Upper lobe of left lung (tissue), 6 donors: ENCODE data around the gene LDAH. TPM values are rescaled to one million over a fixed set of nuclear protein-coding genes. Genes with fewer than 3 reads are reported as not detected.

Experiments used
- ATAC-seq, 2 donors: fragments of 200-7000 bp; cut with Tn5 transposase; one replicate each; pipeline ENCODE4 v1.9.1; 2022; ENCODE audit warnings: mild to moderate bottlenecking in 2 of 2, moderate library complexity in 2 of 2; ENCODE audit not compliant: low FRiP score in 2 of 2
- DNase-seq, 2 donors: peaks; one replicate each; pipeline ENCODE4 v3.0.0-alpha.2; 2019 to 2020
- H3K27ac ChIP-seq, 4 donors: fragments of 200-600 bp; sonication (generic); one replicate each; pipeline ENCODE4 v1.5.1; 2016 to 2019
- H3K27me3 ChIP-seq, 4 donors: fragments of 200-600 bp; sonication (generic); one replicate each; pipeline ENCODE4 v1.5.1; 2017 to 2019
- H3K36me3 ChIP-seq, 4 donors: fragments of 200-600 bp; sonication (generic); one replicate each; pipeline ENCODE4 v1.5.1; 2016 to 2019
- H3K4me1 ChIP-seq, 4 donors: fragments of 200-600 bp; sonication (generic); one replicate each; pipeline ENCODE4 v1.5.1; 2018 to 2019
- H3K4me3 ChIP-seq, 4 donors: fragments of 200-600 bp; sonication (generic); one replicate each; pipeline ENCODE4 v1.5.1; 2017 to 2019; ENCODE audit warnings: mild to moderate bottlenecking in 2 of 4, moderate library complexity in 1 of 4
- H3K9me3 ChIP-seq, 4 donors: fragments of 200-600 bp; sonication (generic); one replicate each; pipeline ENCODE4 v1.5.1; 2018 to 2019
- CTCF ChIP-seq, 6 experiments: fragments of 450-650 bp in 4 of 6; fragments of 200-600 bp in 2 of 6; sonication (generic) in 2 of 6; IDR thresholded peaks; one replicate each; pipeline ENCODE4 v1.5.1; 2016 to 2019; ENCODE audit warnings: antibody characterized with exemption in 6 of 6
- EP300 ChIP-seq, 4 donors: sonication (generic); formaldehyde crosslinking; IDR thresholded peaks; one replicate each; pipeline ENCODE4 v1.5.1; 2017; ENCODE audit warnings: antibody characterized with exemption in 4 of 4, control low read depth in 2 of 4
- POLR2A ChIP-seq, 4 donors: fragments of 450-650 bp; IDR thresholded peaks; one replicate each; pipeline ENCODE4 v1.5.1; 2016 to 2017; ENCODE audit warnings: antibody characterized with exemption in 4 of 4, mild to moderate bottlenecking in 2 of 4
- POLR2AphosphoS5 ChIP-seq, 2 donors: sonication (generic); formaldehyde crosslinking; IDR thresholded peaks; one replicate each; pipeline ENCODE4 v1.5.1; 2017; ENCODE audit warnings: antibody characterized with exemption in 2 of 2
- WGBS, 2 donors: methylation state at CpG; one replicate each; pipeline ENCODE4 v1.1.5; 2017 to 2018; 5-methylcytosine and 5-hydroxymethylcytosine counted together
- total RNA-seq, 6 donors: library from RNA; depleted of rRNA in 4 of 6; stranded (reverse); fragments of >200 nt in 4 of 6; gene quantifications; one replicate each; pipeline versions ENCODE4 v1.1.0 to v1.2.1, GENCODE V29; 2016 to 2021
- donor health status: DM: no; HTN: no; CAD: no; lungs with moderate emphysema.
- donor health status: DM: no; HTN: yes; CAD: no; lungs with severe emphysema.

The LDAH gene
- total RNA-seq, 6 donors from 2014 or later, result 7.3 to 18.9 (median 13.0) TPM

- peak overlapping the region; percentile 89 to 98 (median 92) for H3K27ac ChIP-seq
- peaks cover 25 to 29% (median 26%) of the 10 kb centered on the region in 4 donors for H3K4me1 ChIP-seq
- WGBS, 2 donors, result 9 to 10% methylated on average over 19 of the region's 19 CpGs
- DNase-seq (peak in 1 of 2 donors; percentile 35), ATAC-seq (peak; percentile 3 to 29)
- no peaks in the 10 kb centered on the region for H3K27me3 ChIP-seq
- no peak for TF ChIP-seq POLR2AphosphoS5 (IDR thresholded peaks at IDR 0.05)
- no peak for TF ChIP-seq CTCF (IDR thresholded peaks at IDR 0.05)
- TF ChIP-seq POLR2A (IDR thresholded peaks at IDR 0.05), result no peak
- TF ChIP-seq EP300 (IDR thresholded peaks at IDR 0.05), result no peak
- peaks cover 0 to 13% (median 9%) of the 10 kb centered on the region in 4 donors for H3K36me3 ChIP-seq
- peak overlapping the region; percentile 79 to 96 (median 86) for H3K4me3 ChIP-seq
- no peaks in the 10 kb centered on the region for H3K9me3 ChIP-seq
These were observed 172.5 kb downstream of the LDAH start for GRCh38 chr2:20650393-20650876.

GRCh38 chr2:20649976-20650375 lies 172.9 kb downstream of the LDAH start:
- WGBS, 2 donors, result 54 to 59% methylated on average over 7 of the region's 7 CpGs
- peaks cover 25 to 29% (median 26%) of the 10 kb centered on the region in 4 donors for H3K4me1 ChIP-seq
- H3K4me3 ChIP-seq, result peak overlapping the region; percentile 79 to 96 (median 86)
- peak overlapping the region in 1 of 4 donors; percentile 98 for H3K27ac ChIP-seq
- no peaks in the 10 kb centered on the region for H3K27me3 ChIP-seq
- peaks cover 3 to 18% (median 13%) of the 10 kb centered on the region in 4 donors for H3K36me3 ChIP-seq
- ATAC-seq (no peak), DNase-seq (no peak)
- H3K9me3 ChIP-seq, result no peaks in the 10 kb centered on the region
- no peak for TF ChIP-seq POLR2A (IDR thresholded peaks at IDR 0.05)
- no peak for TF ChIP-seq POLR2AphosphoS5 (IDR thresholded peaks at IDR 0.05)
- no peak for TF ChIP-seq CTCF (IDR thresholded peaks at IDR 0.05)
- TF ChIP-seq EP300 (IDR thresholded peaks at IDR 0.05), result no peak

GRCh38 chr2:20649576-20649975 lies 173.3 kb downstream of the LDAH start:
- WGBS, 2 donors, result 75 to 89% methylated on average over 7 to 11 of the region's 11 CpGs
- H3K36me3 ChIP-seq, result peaks cover 7 to 21% (median 17%) of the 10 kb centered on the region in 4 donors
- no peak for TF ChIP-seq POLR2A (IDR thresholded peaks at IDR 0.05)
- TF ChIP-seq EP300 (IDR thresholded peaks at IDR 0.05), result no peak
- TF ChIP-seq CTCF (IDR thresholded peaks at IDR 0.05), result no peak
- no peak for TF ChIP-seq POLR2AphosphoS5 (IDR thresholded peaks at IDR 0.05)
- no peak for ATAC-seq
- H3K27ac ChIP-seq, result peak overlapping the region in 1 of 4 donors; percentile 98
- no peaks in the 10 kb centered on the region for H3K27me3 ChIP-seq
- H3K4me3 ChIP-seq, result peak overlapping the region in 2 of 4 donors; percentile 79 to 86
- peaks cover 25 to 29% (median 26%) of the 10 kb centered on the region in 4 donors for H3K4me1 ChIP-seq
- H3K9me3 ChIP-seq, result no peaks in the 10 kb centered on the region
- no peak for DNase-seq

GRCh38 chr2:20648831-20649230 lies 174.1 kb downstream of the LDAH start:
- Histone ChIP-seq H3K27ac (no peak overlapping the region), H3K27me3 (no peaks in the 10 kb centered on the region), H3K36me3 (peaks cover 9 to 22% (median 21%) of the 10 kb centered on the region in 4 donors), H3K4me3 (no peak overlapping the region), H3K9me3 (no peaks in the 10 kb centered on the region), H3K4me1 (peaks cover 25 to 29% (median 26%) of the 10 kb centered on the region in 4 donors)
- WGBS, 2 donors, result 97% methylated on average over 9 of the region's 9 CpGs
- DNase-seq, result no peak
- no peak for TF ChIP-seq POLR2AphosphoS5 (IDR thresholded peaks at IDR 0.05)
- no peak for ATAC-seq

- WGBS, 2 donors, result 88 to 98% methylated on average over 4 of the region's 4 CpGs
- H3K27me3 ChIP-seq, result no peaks in the 10 kb centered on the region
These were observed 174.7 kb downstream of the LDAH start for GRCh38 chr2:20648206-20648605.

More at GRCh38 chr2:20648206-20648605, 174.7 kb downstream of the LDAH start:
- Histone ChIP-seq H3K36me3 (peaks cover 9 to 28% (median 25%) of the 10 kb centered on the region in 4 donors), H3K4me1 (peaks cover 25 to 29% (median 26%) of the 10 kb centered on the region in 4 donors), H3K4me3 (no peak overlapping the region), H3K9me3 (no peaks in the 10 kb centered on the region), H3K27ac (no peak overlapping the region)
- TF ChIP-seq EP300 (IDR thresholded peaks at IDR 0.05), result no peak
- no peak for TF ChIP-seq POLR2A (IDR thresholded peaks at IDR 0.05)
- no peak for TF ChIP-seq CTCF (IDR thresholded peaks at IDR 0.05)
- no peak for TF ChIP-seq POLR2AphosphoS5 (IDR thresholded peaks at IDR 0.05)
- no peak for ATAC-seq
- no peak for DNase-seq
